Natural killer cell (primary cell): ENCODE results near the gene CADM2. TPM values are rescaled to one million over a fixed set of nuclear protein-coding genes. Genes with fewer than 3 reads are reported as not detected.
"Not testable (repeated sequence)": the region's sequence is repeated elsewhere in the genome, so short reads cannot be mapped to it uniquely, and the experiment has no call there.

Source experiments
- ATAC-seq, 3 donors: fragments of 150-1000 bp in 2 of 3; fragments of 200-7000 bp in 1 of 3; cut with Tn5 transposase; 1 replicate in 1 of 3; 2 replicates in 2 of 3; pipeline ENCODE4 v1.10.0; 2021; ENCODE audit warnings: mild to moderate bottlenecking in 2 of 3, moderate library complexity in 2 of 3
- DNase-seq, 2 donors: peaks; one replicate each; pipeline versions ENCODE4 v3.0.0 to v3.0.0-alpha.2; 2013 to 2021; ENCODE audit warnings: mixed read lengths in 1 of 2
- H3K27ac ChIP-seq: one replicate; pipeline ENCODE4 v1.5.1; 2013; ENCODE audit warnings: mild to moderate bottlenecking, low read length
- H3K27me3 ChIP-seq: one replicate; pipeline ENCODE4 v1.6.1; 2013; ENCODE audit warnings: low read length; ENCODE audit not compliant: control insufficient read depth, insufficient read depth
- H3K36me3 ChIP-seq: one replicate; pipeline ENCODE4 v1.6.1; 2013; ENCODE audit warnings: low read length; ENCODE audit not compliant: control insufficient read depth, insufficient read depth
- H3K4me1 ChIP-seq: one replicate; pipeline ENCODE4 v1.6.1; 2013; ENCODE audit warnings: low read length; ENCODE audit not compliant: control insufficient read depth, insufficient read depth
- H3K4me3 ChIP-seq: one replicate; pipeline ENCODE4 v1.5.1; 2013; ENCODE audit warnings: low read length
- H3K9me3 ChIP-seq: one replicate; pipeline ENCODE4 v1.6.1; 2013; ENCODE audit warnings: low read length; ENCODE audit not compliant: control insufficient read depth, insufficient read depth
- H3K27ac Mint-ChIP-seq, 2 donors: one replicate each; pipeline ENCODE4 v1.8.0; 2022; ENCODE audit warnings: mild to moderate bottlenecking in 2 of 2, mixed read lengths in 2 of 2, moderate library complexity in 1 of 2
- H3K27me3 Mint-ChIP-seq, 2 donors: one replicate each; pipeline ENCODE4 v1.8.0; 2022; ENCODE audit warnings: low read depth in 2 of 2, mixed read lengths in 2 of 2
- H3K36me3 Mint-ChIP-seq: one replicate; pipeline ENCODE4 v1.8.0; 2022; ENCODE audit warnings: mixed read lengths
- H3K4me1 Mint-ChIP-seq, 2 donors: one replicate each; pipeline ENCODE4 v1.8.0; 2022; ENCODE audit warnings: mixed read lengths in 2 of 2
- H3K4me3 Mint-ChIP-seq: one replicate; pipeline ENCODE4 v1.8.0; 2022; ENCODE audit warnings: mild to moderate bottlenecking, moderate library complexity, mixed read lengths
- H3K9me3 Mint-ChIP-seq, 2 donors: one replicate each; pipeline ENCODE4 v1.8.0; 2022; ENCODE audit warnings: mixed read lengths in 2 of 2
- WGBS: methylation state at CpG from one replicate; pipeline ENCODE4 v1.1.7; 2013; ENCODE audit warnings: missing lambda C conversion rate; ENCODE audit not compliant: insufficient coverage; 5-methylcytosine and 5-hydroxymethylcytosine counted together
- intact Hi-C: fragments of 100-400 bp; cut with micrococcal nuclease; formaldehyde crosslinking; loops from one replicate; pipeline ENCODE4 v1.14.2; 2022
- total RNA-seq, 4 donors: library from RNA; stranded (reverse); fragments of 120-200 nt in 1 of 4; gene quantifications; one replicate each; pipeline versions ENCODE4 v1.2.3 to v1.2.4, GENCODE V29; 2013 to 2022
- TF ChIP-seq, protein P1 (sequence below): fragments of 200-600 bp; IDR thresholded peaks from one replicate; pipeline ENCODE4 v1.8.0; 2022; ENCODE audit warnings: antibody characterized with exemption

CADM2 gene
- total RNA-seq, 3 donors from 2014 or later (not counting 1 experiment from before 2014, with no cell fraction given): 0.07 TPM; not detected in 2

- TF ChIP-seq, protein P1, sequence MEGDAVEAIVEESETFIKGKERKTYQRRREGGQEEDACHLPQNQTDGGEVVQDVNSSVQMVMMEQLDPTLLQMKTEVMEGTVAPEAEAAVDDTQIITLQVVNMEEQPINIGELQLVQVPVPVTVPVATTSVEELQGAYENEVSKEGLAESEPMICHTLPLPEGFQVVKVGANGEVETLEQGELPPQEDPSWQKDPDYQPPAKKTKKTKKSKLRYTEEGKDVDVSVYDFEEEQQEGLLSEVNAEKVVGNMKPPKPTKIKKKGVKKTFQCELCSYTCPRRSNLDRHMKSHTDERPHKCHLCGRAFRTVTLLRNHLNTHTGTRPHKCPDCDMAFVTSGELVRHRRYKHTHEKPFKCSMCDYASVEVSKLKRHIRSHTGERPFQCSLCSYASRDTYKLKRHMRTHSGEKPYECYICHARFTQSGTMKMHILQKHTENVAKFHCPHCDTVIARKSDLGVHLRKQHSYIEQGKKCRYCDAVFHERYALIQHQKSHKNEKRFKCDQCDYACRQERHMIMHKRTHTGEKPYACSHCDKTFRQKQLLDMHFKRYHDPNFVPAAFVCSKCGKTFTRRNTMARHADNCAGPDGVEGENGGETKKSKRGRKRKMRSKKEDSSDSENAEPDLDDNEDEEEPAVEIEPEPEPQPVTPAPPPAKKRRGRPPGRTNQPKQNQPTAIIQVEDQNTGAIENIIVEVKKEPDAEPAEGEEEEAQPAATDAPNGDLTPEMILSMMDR: no peak
- no peak for DNase-seq
- Mint-ChIP-seq H3K4me3 (no peak overlapping the region), H3K9me3 (peaks cover 10 to 13% of the 10 kb centered on the region in 2 donors), H3K27ac (no peak overlapping the region), H3K4me1 (no peaks in the 10 kb centered on the region), H3K36me3 (no peaks in the 10 kb centered on the region), H3K27me3 (no peaks in the 10 kb centered on the region)
- no peak overlapping the region for H3K27ac ChIP-seq
- H3K4me1 ChIP-seq: no peaks in the 10 kb centered on the region
- H3K27me3 ChIP-seq: no peaks in the 10 kb centered on the region
- no peak overlapping the region for H3K4me3 ChIP-seq
- no peaks in the 10 kb centered on the region for H3K9me3 ChIP-seq
- no peaks in the 10 kb centered on the region for H3K36me3 ChIP-seq
- WGBS: 88% methylated on average over 2 of the region's 3 CpGs
- intact Hi-C loops: no loop called here
- no peak for ATAC-seq
Observed at GRCh38 chr3:85142626-85143025, 183.8 kb downstream of the CADM2 start.

- Mint-ChIP-seq H3K27me3 (no peaks in the 10 kb centered on the region), H3K4me1 (no peaks in the 10 kb centered on the region), H3K9me3 (peaks cover 13 to 17% of the 10 kb centered on the region in 2 donors), H3K27ac (no peak overlapping the region), H3K4me3 (no peak overlapping the region), H3K36me3 (no peaks in the 10 kb centered on the region)
- intact Hi-C loops: no loop called here
- H3K36me3 ChIP-seq: no peaks in the 10 kb centered on the region
- H3K27ac ChIP-seq: no peak overlapping the region
- 5% methylated on average over 3 of the region's 3 CpGs for WGBS
- DNase-seq (no peak), ATAC-seq (no peak)
- TF ChIP-seq, protein P1: no peak
- no peaks in the 10 kb centered on the region for H3K4me1 ChIP-seq
- no peaks in the 10 kb centered on the region for H3K27me3 ChIP-seq
- peaks cover 7% of the 10 kb centered on the region for H3K9me3 ChIP-seq
- no peak overlapping the region for H3K4me3 ChIP-seq
Observed at GRCh38 chr3:85148036-85148435, 189.2 kb downstream of the CADM2 start.

DNA sequence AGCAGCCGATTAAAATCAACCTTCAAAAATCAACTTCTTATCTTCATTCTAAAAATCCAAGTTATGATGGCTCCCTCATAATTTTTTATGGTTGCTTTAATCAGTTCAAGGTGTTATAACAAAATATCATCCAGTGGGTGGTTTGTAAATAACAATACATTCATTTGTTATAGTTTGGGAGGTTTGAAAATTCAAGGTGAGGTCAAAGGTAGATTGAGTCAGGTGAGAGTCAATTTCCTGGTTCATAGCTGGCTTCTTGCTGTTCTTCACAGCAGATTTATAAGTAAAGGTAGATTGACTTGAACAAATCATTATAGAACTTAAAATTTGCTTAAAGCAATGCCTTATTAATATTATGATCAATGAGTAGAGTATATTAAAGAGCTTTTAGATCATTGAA, 192.8 kb downstream of the CADM2 start:
- Histone ChIP-seq H3K4me1 (no peaks in the 10 kb centered on the region), H3K27ac (no peak overlapping the region), H3K9me3 (peaks cover 7% of the 10 kb centered on the region), H3K4me3 (no peak overlapping the region), H3K27me3 (no peaks in the 10 kb centered on the region), H3K36me3 (no peaks in the 10 kb centered on the region)
- no peak overlapping the region for H3K27ac Mint-ChIP-seq
- WGBS: 100% methylated on average over 1 of the region's 1 CpG
- no peaks in the 10 kb centered on the region for H3K4me1 Mint-ChIP-seq
- TF ChIP-seq, protein P1: no peak
- intact Hi-C loops: no loop called here
- H3K36me3 Mint-ChIP-seq: no peaks in the 10 kb centered on the region
- ATAC-seq: no peak
- H3K27me3 Mint-ChIP-seq: no peaks in the 10 kb centered on the region
- peaks cover 12% of the 10 kb centered on the region in 2 donors for H3K9me3 Mint-ChIP-seq
- DNase-seq: no peak
- no peak overlapping the region for H3K4me3 Mint-ChIP-seq

DNA sequence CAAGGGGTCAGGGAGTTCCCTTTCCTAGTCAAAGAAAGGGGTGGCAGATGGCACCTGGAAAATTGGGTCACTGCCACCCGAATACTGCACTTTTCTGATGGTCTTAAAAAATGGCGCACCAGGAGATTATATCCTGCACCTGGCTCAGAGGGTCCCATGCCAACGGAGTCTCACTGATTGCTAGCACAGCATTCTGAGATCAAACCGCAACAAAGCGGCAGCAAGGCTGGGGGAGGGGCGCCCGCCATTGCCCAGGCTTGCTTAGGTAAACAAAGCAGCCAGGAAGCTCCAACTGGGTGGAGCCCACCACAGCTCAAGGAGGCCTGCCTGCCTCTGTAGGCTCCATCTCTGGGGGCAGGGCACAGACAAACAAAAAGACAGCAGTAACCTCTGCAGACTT, 194.5 kb downstream of the CADM2 start:
- H3K27ac Mint-ChIP-seq, H3K4me3 Mint-ChIP-seq, H3K36me3 ChIP-seq, H3K4me1 ChIP-seq, ATAC-seq, H3K4me3 ChIP-seq, H3K27me3 Mint-ChIP-seq, H3K27ac ChIP-seq, H3K4me1 Mint-ChIP-seq, H3K27me3 ChIP-seq, H3K9me3 ChIP-seq, intact Hi-C loops, DNase-seq, H3K36me3 Mint-ChIP-seq: not testable (repeated sequence)
- WGBS: 96% methylated on average over 5 of the region's 7 CpGs
- peaks cover 9 to 12% of the 10 kb centered on the region in 2 donors for H3K9me3 Mint-ChIP-seq
